NCI-H128 (cell line): ENCODE results near the gene UGT3A1.

ENCODE experiments used
- DNase-seq: peaks from one replicate; lab custom pipeline; 2025; ENCODE audit not compliant: unreplicated experiment; lab: John Stamatoyannopoulos, UW

UGT3A1 gene

DNA sequence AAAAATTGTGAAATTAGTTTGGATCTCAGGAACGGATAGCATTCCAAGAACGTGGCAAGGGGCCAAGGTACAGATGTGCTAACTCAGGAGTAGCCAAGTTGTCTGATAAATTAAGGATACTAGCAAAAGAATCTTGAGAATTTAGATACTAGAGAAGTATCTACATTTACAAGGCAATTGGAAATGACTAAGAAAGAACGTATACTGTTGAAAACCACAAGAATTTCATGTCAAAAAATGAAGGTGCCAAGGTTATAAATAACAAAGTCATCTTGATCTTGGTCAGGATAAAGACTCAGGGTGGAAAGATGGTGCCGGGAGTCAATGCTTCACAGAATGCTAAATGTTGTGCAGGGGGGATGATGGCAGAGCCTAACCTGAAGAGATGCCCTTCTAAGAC is 72.0 kb downstream of the UGT3A1 start:
- no peak for DNase-seq

DNA sequence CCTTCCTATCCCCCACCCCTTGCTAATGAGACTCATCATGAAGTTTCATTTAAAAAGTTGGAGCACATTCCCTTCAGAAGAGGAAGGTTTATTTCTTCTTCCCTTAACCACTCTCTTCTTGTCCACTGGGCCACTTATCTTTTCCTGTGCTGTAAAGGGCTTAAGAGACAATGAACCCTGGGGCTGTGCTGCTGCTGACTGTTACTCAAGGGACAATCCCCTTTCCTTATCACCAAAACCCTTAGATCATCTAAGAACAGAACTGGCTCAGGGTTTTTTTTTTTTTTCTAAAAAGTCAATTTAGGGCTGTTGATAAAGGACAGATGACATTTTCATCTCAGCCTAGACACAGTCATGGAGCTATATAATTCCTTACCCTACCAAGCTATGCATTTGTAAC is 82.4 kb downstream of the UGT3A1 start:
- DNase-seq, result no peak

- no peak for DNase-seq
Measured at GRCh38 chr5:35908228-35908627, 83.0 kb downstream of the UGT3A1 start.

DNA sequence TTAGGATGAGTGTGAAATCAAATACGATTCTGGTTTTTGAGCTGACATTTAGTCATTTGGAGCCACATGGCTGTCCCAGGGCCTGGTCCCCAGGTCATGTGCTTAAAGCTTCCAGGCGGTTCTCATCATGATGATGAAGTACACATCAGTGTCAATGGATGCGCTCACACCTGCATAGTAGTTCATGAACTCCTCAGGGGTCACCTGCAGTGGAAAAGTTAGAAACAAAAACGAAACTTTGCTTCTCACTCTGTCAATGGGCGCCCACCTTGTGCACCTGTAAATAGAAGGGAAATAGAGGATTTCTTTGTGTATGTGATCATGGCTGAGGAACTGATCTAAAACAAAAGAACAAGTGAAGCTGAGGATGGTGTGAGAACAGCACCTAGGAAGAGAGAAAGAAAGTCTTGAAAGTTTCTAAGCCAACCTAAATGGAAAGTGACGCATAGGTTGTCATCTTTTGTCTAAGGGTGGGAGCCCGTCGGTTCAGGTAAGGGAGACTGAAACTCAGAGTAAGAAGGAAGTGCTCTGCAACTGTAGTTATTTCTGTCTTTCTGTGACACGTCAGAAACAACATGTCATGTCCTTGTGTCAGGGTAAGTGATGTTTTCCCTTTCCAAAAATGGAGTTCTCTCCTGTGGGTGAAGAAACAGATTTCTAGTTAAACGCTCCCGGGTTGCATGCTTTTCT is 86.6 kb downstream of the UGT3A1 start:
- no peak for DNase-seq

- DNase-seq, result no peak
Measured at GRCh38 chr5:35903631-35904203, 87.5 kb downstream of the UGT3A1 start.

GRCh38 chr5:35902046-35902672 is 89.0 kb downstream of the UGT3A1 start:
- no peak for DNase-seq
